HS-27A (cell line): ENCODE measurements around the gene PLEKHA6.

Experiments
- DNase-seq: peaks from one replicate; pipeline ENCODE4 v3.0.0-alpha.2; 2012; ENCODE audit warnings: low read depth, missing footprints

PLEKHA6 gene

GRCh38 chr1:204284929-204285328 is 74.8 kb downstream of the PLEKHA6 start:
- DNase-seq: no peak

DNA sequence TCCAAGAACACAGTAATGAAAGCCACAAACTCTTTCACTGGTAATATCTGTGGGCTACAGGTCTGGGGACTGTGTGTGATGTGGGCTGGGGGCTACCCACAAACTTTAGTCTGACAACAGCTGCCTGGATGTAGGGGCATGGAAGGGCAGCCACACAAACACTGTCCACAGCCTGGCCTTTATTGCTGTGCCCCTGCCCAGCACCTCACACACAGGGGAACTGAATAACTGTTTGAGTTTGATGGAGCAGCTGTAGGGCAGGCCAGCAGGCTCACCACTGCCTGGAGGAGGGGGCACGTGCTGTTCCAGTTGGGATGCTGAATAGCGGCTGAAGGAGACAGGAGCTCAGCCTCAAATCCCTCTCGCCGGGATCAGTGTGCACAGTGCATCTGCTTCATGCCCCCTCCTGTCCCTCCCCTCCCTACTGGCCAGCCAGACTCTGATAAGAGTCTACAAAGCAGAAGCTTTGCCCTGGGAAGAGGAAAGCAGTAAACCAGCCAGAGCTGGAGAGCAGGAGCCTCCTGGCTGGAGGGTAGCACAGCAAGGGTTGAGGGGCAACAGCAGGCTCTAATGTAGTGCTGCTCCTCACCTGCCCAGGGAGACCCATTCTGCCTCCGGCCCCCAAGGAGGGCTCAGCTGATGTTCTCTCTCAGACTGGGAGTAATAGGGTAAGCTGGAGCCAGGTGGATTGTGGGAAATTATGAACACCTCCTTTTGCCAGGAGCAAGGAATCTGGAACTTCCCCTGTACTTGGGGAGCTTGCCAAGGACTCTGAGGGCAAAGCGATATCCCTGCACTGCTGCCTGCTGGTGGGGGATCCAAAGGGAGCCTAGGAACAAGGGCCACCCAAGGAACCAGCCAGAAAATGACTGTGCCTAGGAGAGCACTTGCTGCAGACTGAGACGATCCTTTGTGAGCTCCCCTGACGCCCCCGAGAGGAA is 75.7 kb downstream of the PLEKHA6 start:
- DNase-seq: no peak

DNA sequence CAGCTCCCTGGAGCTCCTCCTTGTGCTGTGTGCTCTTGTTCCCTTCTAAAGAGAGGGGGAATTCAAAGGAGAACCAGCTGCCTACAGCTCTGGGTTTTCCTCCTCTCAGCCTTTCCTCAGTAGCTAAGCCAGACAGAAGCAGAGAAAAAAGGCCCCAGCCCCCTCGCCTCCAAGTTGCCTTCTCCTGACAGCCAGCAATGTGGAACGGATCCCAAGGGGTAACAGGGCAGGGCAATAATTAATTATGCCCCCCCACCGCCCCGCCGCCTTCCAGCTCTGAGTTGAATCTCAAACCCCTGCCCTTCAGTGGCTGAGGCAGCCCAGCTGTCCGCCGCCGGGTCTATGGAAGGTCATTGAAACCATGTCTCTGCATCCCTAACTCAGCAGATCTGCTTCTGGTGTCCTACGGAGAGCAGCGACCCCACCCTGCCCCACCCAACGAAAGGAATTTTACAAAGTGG is 76.9 kb downstream of the PLEKHA6 start:
- no peak for DNase-seq

DNA sequence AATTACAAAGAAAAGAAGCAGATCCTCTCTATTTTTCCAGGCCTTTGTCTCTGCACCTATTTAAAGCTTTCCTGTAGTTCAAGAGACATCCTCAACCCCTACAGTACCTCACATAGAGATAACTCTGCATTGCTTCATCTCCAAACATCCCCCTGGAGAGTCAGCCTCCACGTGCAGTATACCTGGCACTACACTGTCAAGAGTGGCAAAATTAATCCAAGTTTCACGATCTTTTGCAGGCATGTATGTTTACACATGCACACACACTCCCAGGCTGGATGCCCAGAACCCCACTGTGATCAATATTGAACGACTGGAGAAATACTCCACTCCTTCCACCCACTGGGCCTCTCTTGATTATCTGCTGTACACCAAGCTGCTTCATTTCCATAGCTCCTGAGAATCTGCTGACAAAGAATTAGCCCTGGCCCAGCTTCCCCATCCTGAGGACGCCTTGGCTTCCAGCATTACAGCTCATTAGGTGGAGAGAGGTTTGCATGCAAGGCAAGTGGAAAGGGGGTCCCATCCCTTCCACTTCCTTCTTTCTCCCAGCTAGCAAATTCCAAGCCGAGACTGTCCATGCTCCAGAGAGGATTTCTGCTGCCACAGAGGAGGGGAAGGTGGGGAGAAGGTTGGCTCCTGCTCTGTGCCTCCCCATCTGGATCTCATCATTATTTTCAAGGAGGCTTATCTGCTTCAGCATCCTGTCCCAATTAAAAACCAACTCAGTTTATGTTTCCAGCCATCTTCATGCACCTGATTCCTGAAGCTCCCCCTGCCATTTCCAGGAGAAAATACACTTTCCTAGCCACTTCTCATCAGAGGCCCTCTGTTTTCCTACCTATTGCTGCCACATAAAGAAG is 79.4 kb downstream of the PLEKHA6 start:
- DNase-seq: no peak

GRCh38 chr1:204278958-204279357 is 80.8 kb downstream of the PLEKHA6 start:
- no peak for DNase-seq

GRCh38 chr1:204278251-204278650 is 81.5 kb downstream of the PLEKHA6 start:
- DNase-seq: no peak

DNA sequence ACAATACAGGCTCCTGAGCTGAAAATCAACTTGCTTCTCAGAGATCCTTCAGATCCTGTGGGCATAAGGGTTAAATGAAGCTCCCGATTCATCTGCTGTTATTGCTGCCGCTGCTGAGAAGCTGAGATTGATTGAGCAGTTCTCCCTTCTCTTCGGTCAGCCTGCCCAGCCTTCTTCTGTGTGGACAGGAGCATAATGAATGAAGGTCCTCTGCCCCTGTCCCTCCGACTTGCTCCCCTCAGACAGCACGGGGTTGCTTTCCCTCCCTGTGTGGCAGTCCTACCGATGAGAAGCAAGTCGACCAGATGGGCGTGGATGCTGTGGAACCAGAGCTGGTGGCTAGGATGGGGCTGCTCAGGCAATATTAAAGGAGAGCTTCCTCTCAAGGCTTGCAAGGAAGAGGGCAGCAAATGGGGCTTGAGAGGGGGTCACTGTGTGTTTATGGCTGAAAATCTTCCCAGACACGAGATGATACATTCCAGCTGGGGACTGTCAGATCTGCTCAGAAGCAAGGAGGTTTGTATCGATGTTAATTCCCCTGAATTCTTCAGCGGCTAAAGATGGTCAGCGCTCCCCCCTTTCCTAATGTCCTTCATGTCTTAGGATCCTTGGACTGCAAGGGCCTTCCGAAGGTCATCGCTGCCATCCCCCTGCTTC is 82.0 kb downstream of the PLEKHA6 start:
- DNase-seq: no peak

DNA sequence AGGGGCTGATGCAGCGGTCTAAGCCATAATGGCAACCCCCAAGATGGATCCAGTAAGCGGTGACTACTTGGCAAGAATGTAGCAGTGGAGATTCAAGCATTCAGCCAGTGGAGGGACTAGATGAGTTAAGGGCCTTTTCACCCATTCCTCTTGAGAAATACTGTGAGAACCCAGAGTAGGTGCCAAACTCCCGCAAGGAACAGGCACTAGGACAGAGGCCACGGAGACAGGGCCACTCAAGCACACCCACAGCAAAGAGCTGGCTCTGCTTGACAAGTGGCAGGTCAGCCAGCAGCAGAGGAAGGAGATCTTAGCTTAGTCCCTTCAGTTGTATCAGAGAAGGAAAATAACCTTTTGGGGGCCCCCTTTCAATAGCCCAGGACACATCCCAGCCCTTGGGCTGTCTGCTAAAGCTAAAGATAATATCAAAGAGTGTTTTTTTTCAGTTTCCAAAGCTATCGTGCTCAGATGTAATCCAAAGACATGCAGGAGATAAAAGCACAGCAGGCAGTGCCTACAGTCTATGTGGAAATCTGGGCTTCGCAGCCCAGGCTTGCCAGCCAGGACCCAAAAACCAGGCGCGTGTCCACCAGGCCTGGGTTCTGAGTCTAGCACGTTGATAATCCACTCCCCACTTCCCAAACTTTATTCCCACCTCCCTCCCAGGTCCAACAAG is 83.9 kb downstream of the PLEKHA6 start:
- DNase-seq: no peak

GRCh38 chr1:204274446-204274845 is 85.3 kb downstream of the PLEKHA6 start:
- DNase-seq: no peak

- DNase-seq: no peak
Observed at GRCh38 chr1:204272505-204272904, 87.2 kb downstream of the PLEKHA6 start.

DNA sequence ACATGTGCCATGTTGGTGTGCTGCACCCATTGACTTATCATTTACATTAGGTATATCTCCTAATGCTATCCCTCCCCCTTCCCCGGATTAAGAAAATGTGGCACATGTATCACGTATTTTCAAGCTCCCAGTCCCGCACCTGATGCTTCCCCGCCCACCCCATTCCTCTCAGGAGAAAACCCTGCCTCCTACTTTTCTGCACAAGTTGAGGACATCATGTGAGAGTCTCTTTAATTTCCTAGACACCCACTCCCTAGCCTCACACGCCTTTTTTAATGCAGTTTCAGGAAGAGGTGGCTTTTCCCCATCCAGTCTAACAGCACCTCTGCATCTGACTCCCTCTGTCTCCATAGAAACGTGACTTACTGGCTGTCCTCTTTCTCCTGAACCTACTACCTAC is 87.8 kb downstream of the PLEKHA6 start:
- DNase-seq: no peak

GRCh38 chr1:204268101-204268500 is 91.6 kb downstream of the PLEKHA6 start:
- no peak for DNase-seq

- no peak for DNase-seq
Observed at GRCh38 chr1:204267191-204267601, 92.5 kb downstream of the PLEKHA6 start.

DNA sequence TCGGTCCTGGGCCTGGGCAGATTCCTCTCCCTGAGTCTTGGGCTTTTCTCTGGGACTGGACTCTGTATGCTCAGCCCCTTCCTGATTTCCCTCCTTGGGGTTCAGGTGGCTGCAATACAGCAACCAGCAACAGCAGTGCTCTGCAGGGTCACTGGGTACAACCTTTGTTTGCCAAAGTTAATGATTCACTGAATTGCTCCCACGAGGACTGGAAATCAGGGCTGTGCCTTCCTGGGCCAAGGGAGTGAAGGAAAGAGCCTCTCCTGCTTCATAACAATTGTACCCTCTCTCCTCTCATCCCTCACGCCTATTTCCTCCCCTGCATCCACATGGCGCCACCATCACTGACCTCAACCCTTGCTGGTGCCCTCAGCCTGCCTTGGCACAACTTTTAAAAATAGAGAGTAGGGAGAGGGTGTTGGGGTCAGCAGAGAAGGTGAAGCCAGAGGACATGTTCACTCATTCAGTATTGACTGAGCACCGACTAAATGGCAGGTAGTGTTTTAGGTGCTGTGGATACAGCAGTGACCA is 93.2 kb downstream of the PLEKHA6 start:
- no peak for DNase-seq

DNA sequence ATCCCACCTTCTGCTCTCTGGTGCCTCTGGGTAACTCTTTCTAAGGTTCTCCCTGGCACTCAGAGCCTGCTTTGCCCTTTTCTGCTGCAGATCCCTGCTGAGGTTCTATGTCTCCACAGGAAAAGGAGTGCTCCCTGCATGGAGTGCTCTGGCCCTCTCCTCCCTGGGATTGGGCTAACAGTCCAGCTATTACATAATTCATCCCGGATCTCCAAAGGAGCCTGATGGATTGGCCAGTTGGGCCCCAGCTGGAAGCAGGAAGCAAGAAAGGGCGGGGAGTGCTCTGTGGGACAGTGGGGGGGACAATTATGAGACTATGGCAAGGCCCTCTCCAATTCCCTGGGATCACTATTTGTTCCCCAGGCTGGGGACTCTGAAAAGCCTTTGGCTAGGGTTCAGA is 94.1 kb downstream of the PLEKHA6 start:
- no peak for DNase-seq

- DNase-seq: no peak
Observed at GRCh38 chr1:204264805-204265204, 94.9 kb downstream of the PLEKHA6 start.

- DNase-seq: no peak
Observed at GRCh38 chr1:204263254-204263910, 96.3 kb downstream of the PLEKHA6 start.

DNA sequence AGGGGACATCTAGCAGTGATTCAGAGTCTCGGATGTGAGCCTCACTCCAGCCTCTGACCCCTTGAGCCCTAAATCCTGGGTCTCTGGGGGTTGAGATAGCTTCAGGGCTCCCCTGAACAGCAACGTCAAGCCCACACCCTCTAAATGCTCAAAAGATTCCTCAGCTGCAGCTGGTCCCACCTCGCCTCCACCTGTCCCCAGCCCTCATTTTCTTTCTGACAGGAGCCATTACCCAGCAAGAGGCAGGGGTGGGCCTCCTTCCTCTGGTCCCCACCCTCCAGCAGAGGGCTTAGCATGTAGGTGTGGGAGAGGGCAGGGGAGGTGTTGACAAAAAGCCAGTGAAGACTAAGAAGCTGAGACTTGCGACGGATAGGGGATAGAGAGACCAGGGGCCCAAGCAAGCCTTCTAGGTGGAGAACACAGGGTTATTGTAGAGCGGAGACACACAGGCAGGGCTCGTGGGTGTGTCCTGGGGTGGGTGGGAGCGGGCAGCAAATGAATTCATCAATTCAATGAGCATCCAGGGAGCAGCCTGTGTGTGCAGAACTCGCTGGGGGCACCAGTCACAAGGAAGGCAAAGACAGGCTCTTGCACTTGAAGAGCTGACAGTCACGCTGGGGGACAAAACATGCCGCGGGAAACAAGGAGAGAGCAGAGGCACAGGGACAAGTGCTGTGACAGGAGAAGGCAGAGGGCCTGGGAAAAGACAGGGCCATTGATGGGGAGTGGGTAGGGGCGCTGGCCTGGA is 97.0 kb downstream of the PLEKHA6 start:
- no peak for DNase-seq

DNA sequence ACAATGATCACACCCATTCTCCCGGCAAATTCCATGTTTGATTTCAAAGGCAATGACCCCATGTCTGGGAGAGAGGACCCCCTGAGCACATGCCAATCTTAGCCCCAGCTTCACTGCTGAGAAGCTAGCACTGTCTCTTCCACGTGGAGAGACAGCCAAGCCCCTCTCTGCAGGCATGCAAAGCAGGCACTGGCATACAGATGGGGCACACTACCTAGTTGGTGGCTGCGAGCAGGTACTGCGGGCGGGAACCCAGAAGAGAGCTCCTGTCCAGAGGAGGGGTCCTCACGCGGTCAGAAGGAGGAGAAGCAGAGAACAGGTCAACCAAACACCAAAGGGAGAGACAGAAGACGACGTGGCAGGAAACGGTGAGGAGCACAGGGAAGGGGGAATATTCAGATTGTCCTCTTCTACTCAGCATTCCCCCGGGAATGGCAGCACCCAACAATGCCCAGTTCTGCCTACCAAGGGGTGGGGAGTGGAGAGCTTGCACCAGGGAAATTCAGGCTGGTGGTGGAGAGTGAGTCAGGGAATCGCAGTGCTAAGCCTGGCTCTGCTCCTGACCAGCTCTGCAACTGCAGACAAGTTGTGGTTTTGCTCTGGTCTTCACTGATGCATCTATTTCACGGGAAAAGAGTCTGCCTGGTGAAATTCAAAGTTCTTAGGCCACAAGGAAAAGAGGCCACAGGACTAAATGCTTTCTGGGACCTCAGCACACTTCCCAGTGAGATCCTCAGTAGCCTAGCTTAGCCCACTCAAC is 97.8 kb downstream of the PLEKHA6 start:
- no peak for DNase-seq
